NCI-H510A (cell line): Measurements from ENCODE around the gene EFR3B.

Experiments
- DNase-seq: peaks from one replicate; lab custom pipeline; 2025; lab: John Stamatoyannopoulos, UW

Gene EFR3B

DNA sequence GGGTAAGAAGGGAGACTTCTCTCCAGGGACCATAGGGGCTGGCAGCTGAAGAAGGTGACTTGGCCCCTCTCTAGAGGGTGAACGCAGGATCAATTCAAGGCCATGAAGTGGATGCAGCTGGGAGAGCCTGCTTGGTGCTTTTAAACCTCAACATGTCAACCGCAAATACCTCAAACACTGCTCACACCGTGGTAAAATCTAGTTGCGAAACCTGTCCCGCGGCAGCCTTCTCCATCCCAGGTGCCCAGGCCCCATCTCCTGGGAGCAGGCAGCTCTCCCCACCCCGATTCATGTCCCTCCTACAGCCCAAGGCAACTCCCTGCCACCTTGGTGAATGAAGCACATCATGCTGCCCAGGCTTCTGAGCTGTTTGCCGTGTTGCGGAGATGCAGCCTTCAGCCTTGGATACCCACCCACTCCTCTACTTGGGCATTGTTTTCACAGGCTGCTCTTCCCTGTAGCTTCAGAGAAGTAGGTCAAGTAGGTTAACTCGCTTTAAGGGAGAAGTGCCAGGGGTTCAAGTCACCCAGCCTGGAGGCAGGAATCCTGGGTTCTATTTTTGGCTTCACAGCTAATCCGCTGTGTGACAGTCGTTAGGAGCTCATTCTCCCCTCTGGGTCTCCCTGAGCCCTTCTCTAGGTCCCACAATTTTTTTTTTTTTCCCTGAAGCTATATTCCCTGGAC, 6.2 kb upstream of the EFR3B start:
- DNase-seq: peak; percentile 18

- peak; percentile 20 for DNase-seq
Measured at GRCh38 chr2:25036221-25036559, 5.7 kb upstream of the EFR3B start.

DNA sequence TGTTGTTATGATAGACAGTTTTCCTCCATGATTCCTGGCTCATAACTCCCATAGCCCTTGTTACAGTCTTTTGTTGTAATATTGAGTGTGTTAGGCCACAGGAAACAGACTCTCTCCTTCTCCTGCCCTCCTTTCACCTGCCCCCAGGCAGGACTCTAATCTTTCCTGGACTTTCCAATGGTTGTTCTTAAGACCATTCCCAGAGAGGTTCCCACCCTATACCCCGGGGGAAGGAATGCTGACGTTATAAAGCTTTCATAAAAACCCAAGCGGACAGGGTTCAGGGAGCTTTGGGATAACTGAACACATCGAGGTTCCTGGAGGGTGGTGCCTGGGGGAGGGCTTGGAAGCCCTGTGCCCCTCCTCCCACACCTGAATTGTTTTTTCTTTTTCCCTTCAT, 2.8 kb upstream of the EFR3B start:
- no peak for DNase-seq

- DNase-seq: peak; percentile 73
Measured at GRCh38 chr2:25041307-25041927, 459 bp upstream of the EFR3B start.

- DNase-seq: no peak
Measured at GRCh38 chr2:25042321-25043240, 705 bp downstream of the EFR3B start.

DNA sequence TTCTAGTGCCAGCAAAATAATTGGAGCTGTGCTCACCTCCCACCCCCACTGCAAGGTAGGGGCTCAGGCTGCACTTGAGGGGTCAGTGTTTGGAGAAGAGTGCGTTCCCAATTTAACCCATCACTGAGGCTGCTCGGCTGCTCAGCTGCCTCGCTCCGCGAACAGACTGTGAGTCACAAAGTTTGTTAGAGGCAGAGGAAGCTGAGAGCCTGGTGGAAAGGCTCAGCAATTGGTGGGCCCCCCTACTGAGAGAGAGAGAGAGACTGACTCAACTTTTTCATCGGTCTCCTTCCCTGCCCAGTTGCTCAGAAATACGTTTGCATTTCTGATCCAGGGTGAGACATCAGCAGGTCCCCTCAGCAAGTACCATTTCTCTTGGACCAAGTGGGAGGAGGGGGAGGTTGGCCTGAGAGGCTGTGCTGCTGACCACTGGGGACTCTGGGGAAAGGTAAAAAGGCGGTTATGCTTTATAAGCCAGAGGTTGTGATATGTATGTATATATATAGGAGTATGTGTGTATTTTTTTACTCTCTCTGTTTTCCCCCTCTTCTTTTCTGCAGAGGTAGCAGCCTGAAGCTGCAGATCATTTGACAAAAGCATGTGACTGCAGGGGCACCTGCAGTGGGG, 1.5 kb downstream of the EFR3B start:
- DNase-seq: no peak

- DNase-seq: no peak
Measured at GRCh38 chr2:25044011-25044410, 2.1 kb downstream of the EFR3B start.

- no peak for DNase-seq
Measured at GRCh38 chr2:25044990-25045389, 3.1 kb downstream of the EFR3B start.

DNA sequence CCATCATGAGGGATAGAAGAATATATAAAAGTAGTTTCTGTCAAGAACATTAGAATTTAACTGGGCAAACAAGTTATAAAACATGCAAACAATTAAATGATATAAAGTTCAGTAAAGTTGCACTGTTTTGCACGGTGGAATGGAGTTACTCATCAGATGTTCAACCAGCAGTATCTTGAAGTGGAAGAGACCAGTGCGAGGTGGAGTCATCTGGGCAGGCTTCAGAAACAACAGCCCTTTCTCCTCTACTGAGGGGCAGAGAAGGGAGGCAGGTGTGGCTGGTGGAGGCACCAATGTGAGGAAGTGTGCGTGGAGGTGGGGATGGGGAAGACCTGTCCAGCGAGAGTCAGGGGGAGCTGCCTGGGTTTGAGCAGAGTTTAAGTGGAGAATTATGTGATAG, 7.5 kb downstream of the EFR3B start:
- DNase-seq: no peak

DNA sequence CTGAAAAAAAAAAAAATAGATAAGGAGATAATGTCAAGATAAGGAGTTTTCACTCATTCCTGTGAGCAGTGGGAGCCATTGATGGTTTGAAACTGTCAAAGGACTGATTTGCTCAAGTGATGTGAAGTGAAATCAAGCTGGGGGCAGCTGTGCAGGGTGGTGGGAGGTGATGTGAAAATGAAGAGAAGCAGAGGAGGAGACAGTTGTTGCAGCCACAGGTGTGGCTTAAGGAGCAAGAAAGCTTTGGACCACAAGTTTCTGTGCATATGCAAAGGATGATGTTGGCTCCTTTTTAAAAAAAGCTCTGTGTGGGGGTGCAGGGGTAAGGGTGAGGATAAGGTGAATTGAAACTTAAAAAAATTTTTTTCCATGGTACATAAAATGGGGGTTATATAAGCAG, 8.3 kb downstream of the EFR3B start:
- DNase-seq: no peak

GRCh38 chr2:25053041-25053440, 11.2 kb downstream of the EFR3B start:
- no peak for DNase-seq

- DNase-seq: no peak
Measured at GRCh38 chr2:25054720-25055119, 12.8 kb downstream of the EFR3B start.

DNA sequence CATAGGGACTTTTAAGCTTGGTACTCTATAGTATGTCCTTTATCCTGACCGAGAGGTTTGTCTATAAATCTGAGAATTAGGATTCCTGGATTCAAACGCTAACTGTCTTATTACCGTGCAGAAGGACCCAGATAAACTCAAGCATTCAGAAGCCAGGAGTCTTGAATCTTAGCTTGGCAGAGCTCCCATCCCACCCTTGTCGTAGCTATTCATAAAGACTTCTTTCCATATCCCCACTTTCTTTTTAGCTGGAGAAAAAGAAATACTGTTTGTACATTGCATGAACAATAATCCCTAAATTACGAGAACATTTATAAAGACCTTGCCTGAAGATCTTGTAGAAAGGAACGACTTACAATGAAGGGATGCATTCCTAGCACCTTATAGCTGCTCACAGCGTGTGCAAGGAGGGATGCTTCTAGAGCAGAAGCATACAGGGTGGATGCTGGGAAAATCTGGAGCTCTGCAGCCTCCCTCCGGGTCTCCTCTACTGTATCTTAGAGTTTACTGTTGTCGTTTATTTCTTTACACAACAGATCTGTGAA, 13.6 kb downstream of the EFR3B start:
- no peak for DNase-seq

GRCh38 chr2:25056098-25056821, 14.4 kb downstream of the EFR3B start:
- no peak for DNase-seq

GRCh38 chr2:25062511-25062917, 20.6 kb downstream of the EFR3B start:
- no peak for DNase-seq

DNA sequence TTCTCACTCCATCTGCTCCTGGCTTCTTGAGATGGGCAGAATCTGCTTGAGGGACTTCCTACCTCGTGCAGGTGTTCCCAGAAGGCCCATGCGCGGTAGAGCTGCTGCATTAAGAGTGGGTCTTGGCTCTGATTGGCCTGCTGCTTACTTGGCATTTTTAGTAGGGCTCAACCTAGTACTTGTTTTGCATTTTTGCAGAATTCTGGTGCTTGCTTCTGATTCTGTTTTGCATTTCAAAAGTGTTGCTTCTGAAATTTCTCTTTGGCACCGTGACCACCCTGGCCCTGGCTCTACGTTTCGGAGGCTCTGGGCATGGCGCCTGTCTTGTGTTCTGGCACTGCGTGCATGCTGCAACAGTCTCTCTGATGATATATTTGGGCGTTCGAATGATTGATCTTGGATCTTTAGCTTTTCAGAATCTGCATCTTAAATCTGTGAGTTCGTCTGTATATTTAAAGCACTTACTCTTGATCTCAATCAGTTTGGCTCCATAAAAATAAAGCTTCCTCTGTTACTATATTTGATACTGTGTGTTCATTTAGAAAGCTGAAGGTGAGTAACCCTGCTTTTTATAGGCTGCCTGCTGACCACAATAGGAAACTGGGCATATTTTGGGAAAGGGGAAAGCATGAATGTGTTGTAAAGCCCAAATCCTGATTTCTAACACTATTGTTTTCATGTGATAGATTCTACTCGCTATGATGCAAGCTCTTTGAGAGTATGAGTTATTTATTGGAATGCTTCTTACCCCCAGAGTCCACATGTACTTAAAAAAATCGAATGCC, 22.2 kb downstream of the EFR3B start:
- DNase-seq: no peak

- no peak for DNase-seq
Measured at GRCh38 chr2:25065768-25066167, 23.9 kb downstream of the EFR3B start.

GRCh38 chr2:25066455-25066854, 24.6 kb downstream of the EFR3B start:
- DNase-seq: no peak

- DNase-seq: no peak
Measured at GRCh38 chr2:25068217-25068616, 26.3 kb downstream of the EFR3B start.

- DNase-seq: no peak
Measured at GRCh38 chr2:25071966-25072365, 30.1 kb downstream of the EFR3B start.

DNA sequence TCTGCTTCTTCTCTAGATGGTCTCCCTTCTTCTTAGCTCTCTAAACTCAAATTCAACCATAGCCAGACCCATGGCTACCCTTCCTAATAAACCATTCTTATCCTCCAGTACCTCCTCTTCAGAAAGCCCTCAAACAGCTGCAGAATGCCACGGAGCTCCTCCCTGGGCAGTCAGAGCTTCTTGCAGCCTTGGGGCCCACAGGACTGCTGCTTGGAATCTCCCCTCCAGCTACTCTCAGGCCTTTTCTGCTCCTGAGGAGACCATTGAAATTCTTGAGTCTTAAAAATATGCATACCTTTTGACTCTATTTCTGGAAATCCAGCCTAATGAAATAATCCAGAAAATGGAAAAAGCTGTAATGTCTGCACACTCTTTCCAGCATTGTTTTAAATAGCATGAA, 30.7 kb downstream of the EFR3B start:
- no peak for DNase-seq
